Testis (tissue), 3 donors: Measurements from ENCODE around the gene MSRB3. TPM values are rescaled to one million over a fixed set of nuclear protein-coding genes. Genes with fewer than 3 reads are reported as not detected.
"Not testable (repeated sequence)": the region's sequence is repeated elsewhere in the genome, so short reads cannot be mapped to it uniquely, and the experiment has no call there.

Experiments
- DNase-seq: peaks from one replicate; pipeline ENCODE4 v3.0.0-alpha.2; 2019
- H3K27ac ChIP-seq, 2 donors: fragments of 200-600 bp; sonication (generic); one replicate each; pipeline ENCODE4 v1.5.1; 2019
- H3K27me3 ChIP-seq: fragments of 200-600 bp; sonication (generic); one replicate; pipeline ENCODE4 v1.5.1; 2019
- H3K36me3 ChIP-seq: fragments of 200-600 bp; sonication (generic); one replicate; pipeline ENCODE4 v1.5.1; 2017; ENCODE audit warnings: low read depth; ENCODE audit errors: missing control alignments
- H3K4me1 ChIP-seq: fragments of 200-600 bp; sonication (generic); one replicate; pipeline ENCODE4 v1.5.1; 2019
- H3K4me3 ChIP-seq, 2 donors: fragments of 200-600 bp; sonication (generic); one replicate each; pipeline ENCODE4 v1.5.1; 2017 to 2019
- H3K9me3 ChIP-seq: fragments of 200-600 bp; sonication (generic); one replicate; pipeline ENCODE4 v1.5.1; 2017
- CTCF ChIP-seq, 3 experiments: fragments of 450-650 bp in 2 of 3; fragments of 200-600 bp in 1 of 3; sonication (generic) in 1 of 3; IDR thresholded peaks; one replicate each; pipeline ENCODE4 v1.5.1; 2016 to 2019; ENCODE audit warnings: antibody characterized with exemption in 3 of 3, mild to moderate bottlenecking in 2 of 3, moderate library complexity in 1 of 3
- POLR2A ChIP-seq: fragments of 450-650 bp; IDR thresholded peaks from one replicate; pipeline ENCODE4 v1.6.1; 2017; ENCODE audit warnings: antibody characterized with exemption, mild to moderate bottlenecking, moderate library complexity
- WGBS, 2 donors: methylation state at CpG; one replicate each; pipeline ENCODE4 v1.1.5; 2018; 5-methylcytosine and 5-hydroxymethylcytosine counted together
- intact Hi-C: fragments of 100-400 bp; cut with DNase I; formaldehyde crosslinking; loops from one replicate; pipeline ENCODE4 v1.15.1; 2023; ENCODE audit warnings: low total_unique reads
- polyA plus RNA-seq: library from polyadenylated mRNA; stranded (reverse); fragments of 350-450 nt; fragmentation: Illumina TruSeq; extraction: RNeasy Lipid Tissue Mini Kit (QIAGEN cat#74804); gene quantifications from one replicate; pipeline ENCODE4 v1.2.3, GENCODE V29; 2014; ENCODE audit warnings: low read depth, low replicate concordance; ENCODE audit not compliant: insufficient read depth
- total RNA-seq, 2 donors: library from RNA; depleted of rRNA; stranded (reverse); fragments of >200 nt; gene quantifications; one replicate each; pipeline ENCODE4 v1.2.3, GENCODE V29; 2016

The MSRB3 gene
- total and polyA plus RNA-seq, 3 donors from 2014 or later = 15.1 to 20.0 (median 17.2) TPM

DNA sequence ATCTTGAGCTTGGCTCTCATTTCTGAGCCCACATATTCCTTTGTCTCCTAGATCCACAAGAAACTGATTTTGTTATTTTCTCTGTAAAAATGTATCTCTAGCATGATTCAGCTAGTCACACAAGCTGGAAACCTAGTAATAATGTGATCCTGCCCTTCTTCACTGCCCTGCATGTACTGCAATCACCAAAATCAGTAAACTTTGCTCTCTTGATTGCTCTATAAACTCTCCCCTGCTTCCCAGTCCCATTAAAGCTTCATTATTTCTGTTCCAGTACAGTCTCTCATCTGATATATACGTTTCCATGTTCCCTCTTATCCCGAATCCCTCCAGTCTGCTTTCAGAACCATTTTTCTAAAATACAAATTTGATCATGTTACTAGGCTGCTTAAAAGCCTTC lies 166.5 kb downstream of the MSRB3 start:
- intact Hi-C loops = no loop called here

GRCh38 chr12:65446901-65447300 lies 168.4 kb downstream of the MSRB3 start:
- Histone ChIP-seq H3K27ac (no peak overlapping the region), H3K4me1 (no peaks in the 10 kb centered on the region), H3K9me3 (no peaks in the 10 kb centered on the region), H3K36me3 (no peaks in the 10 kb centered on the region), H3K4me3 (no peak overlapping the region), H3K27me3 (no peaks in the 10 kb centered on the region)
- TF ChIP-seq POLR2A (no peak), CTCF (IDR thresholded peaks at IDR 0.05) (no peak)
- DNase-seq = no peak
- WGBS, 2 donors = 79 to 93% methylated on average over 1 of the region's 1 CpG
- intact Hi-C loops = no loop called here

More for the DNA sequence above, 166.5 kb downstream of the MSRB3 start:
- no peak for DNase-seq
- TF ChIP-seq CTCF (IDR thresholded peaks at IDR 0.05) (no peak), POLR2A (no peak)
- WGBS, 2 donors = 94% methylated on average over 2 of the region's 2 CpGs
- Histone ChIP-seq H3K27ac (no peak overlapping the region), H3K4me3 (no peak overlapping the region), H3K27me3 (no peaks in the 10 kb centered on the region), H3K36me3 (no peaks in the 10 kb centered on the region), H3K9me3 (no peaks in the 10 kb centered on the region), H3K4me1 (no peaks in the 10 kb centered on the region)

- no peaks in the 10 kb centered on the region for H3K27me3 ChIP-seq
- H3K36me3 ChIP-seq = no peaks in the 10 kb centered on the region
- H3K27ac ChIP-seq = no peak overlapping the region
- no peaks in the 10 kb centered on the region for H3K9me3 ChIP-seq
- H3K4me3 ChIP-seq = no peak overlapping the region
- WGBS, 2 donors = 85 to 97% methylated on average over 1 of the region's 1 CpG
- H3K4me1 ChIP-seq = no peaks in the 10 kb centered on the region
- no peak for DNase-seq
- no peak for TF ChIP-seq CTCF (IDR thresholded peaks at IDR 0.05)
- no peak for TF ChIP-seq POLR2A
- intact Hi-C loops = no loop called here
These were observed 170.9 kb downstream of the MSRB3 start for GRCh38 chr12:65449400-65449799.

DNA sequence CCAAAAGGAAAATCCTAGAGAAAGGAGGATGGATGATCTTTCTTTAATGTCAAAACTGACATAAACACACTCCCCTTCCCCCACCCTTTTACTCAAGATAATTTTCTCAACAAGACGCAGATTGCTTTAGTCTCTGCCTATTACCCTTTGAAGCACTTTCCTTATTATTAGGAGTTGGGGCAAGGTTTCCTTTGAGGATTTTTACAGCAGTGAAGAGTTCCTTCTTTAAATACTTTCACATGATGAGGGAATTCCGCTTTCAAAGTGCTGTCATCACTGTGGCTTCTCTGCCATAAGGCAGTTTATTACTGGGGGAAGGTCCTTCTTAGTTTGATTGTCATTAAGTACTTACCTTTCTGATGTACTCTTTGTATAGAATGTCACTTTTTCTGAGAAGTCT lies 172.1 kb downstream of the MSRB3 start:
- Histone ChIP-seq H3K27ac (no peak overlapping the region), H3K4me3 (no peak overlapping the region), H3K4me1 (no peaks in the 10 kb centered on the region), H3K36me3 (no peaks in the 10 kb centered on the region), H3K9me3 (no peaks in the 10 kb centered on the region), H3K27me3 (no peaks in the 10 kb centered on the region)
- no peak for TF ChIP-seq POLR2A
- no peak for TF ChIP-seq CTCF (IDR thresholded peaks at IDR 0.05)
- no peak for DNase-seq
- intact Hi-C loops = no loop called here
- WGBS, 2 donors = 74 to 76% methylated on average over 2 of the region's 2 CpGs

DNA sequence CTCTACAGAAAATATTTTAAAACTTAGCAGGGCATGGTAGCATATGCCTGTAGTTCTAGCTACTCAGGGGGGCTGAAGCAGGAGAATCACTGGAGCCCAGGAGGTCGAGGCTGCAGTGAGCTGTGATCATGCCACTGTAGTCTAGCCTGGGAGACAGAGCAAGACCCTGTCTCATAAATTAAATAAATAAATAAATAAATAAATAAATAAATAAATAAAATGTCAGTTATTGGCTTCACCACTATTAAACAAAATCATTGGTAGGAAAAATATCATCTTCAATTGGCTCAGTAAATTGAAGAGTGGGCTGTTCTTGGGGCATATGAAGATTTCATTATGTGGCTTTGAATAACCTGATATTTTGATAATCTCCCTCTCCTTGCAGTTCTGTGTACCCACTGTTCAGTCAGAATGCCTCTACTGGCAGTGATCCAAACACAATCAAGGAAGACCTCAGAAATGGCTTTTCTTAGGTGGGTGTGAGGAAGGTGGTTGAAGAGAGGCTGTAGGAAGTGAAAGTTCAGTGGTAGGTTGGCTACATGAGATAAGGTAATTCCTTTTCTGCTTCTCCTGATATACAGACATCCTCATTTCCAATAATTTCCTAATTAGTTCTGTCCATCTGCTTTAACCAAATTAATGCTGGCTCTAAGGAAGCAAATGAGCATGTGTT lies 175.8 kb downstream of the MSRB3 start:
- WGBS, 2 donors = 75 to 87% methylated on average over 1 of the region's 1 CpG
- Histone ChIP-seq H3K27me3 (no peaks in the 10 kb centered on the region), H3K27ac (no peak overlapping the region), H3K9me3 (no peaks in the 10 kb centered on the region), H3K4me3 (no peak overlapping the region), H3K4me1 (no peaks in the 10 kb centered on the region), H3K36me3 (no peaks in the 10 kb centered on the region)
- DNase-seq = no peak
- TF ChIP-seq POLR2A (no peak), CTCF (IDR thresholded peaks at IDR 0.05) (no peak)
- intact Hi-C loops = no loop called here

DNA sequence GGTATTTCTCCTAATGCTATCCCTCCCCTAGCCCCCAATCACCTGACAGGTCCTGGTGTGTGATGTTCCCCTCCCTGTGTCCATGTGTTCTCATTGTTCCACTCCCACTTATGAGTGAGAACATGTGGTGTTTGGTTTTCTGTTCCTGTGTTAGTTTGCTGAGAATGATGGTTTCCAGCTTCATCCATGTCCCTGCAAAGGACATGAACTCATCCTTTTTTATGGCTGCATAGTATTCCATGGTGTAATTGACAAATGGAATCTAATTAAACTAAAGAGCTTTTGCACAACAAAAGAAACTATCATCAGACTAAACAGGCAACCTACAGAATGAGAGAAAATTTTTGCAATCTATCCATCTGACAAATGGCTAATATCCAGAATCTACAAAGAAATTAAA lies 178.9 kb downstream of the MSRB3 start:
- DNase-seq, H3K9me3 ChIP-seq, H3K27ac ChIP-seq, intact Hi-C loops, H3K36me3 ChIP-seq, H3K4me1 ChIP-seq, H3K27me3 ChIP-seq, H3K4me3 ChIP-seq: not testable (repeated sequence)
